Measurements from ENCODE around the gene NTN5.

The NTN5 gene

GRCh38 chr19:48624791-48625723, 47.8 kb downstream of the NTN5 start:
- Histone ChIP-seq H3K4me1 (ENCODE audit: control insufficient read depth, low read length) (peaks cover 22% of the 10 kb centered on the region), H4K20me1 (ENCODE audit: control insufficient read depth, insufficient read depth, low read depth, low read length) (no peaks in the 10 kb centered on the region), H3K79me2 (ENCODE audit: control insufficient read depth, low read length) (peaks cover 26% of the 10 kb centered on the region), H3K27ac (ENCODE audit: low read depth, low read length) (no peak overlapping the region), H3F3A (ENCODE audit: control insufficient read depth, insufficient read depth) (peaks cover 4% of the 10 kb centered on the region), H3K4me3 (ENCODE audit: low read length) (peak overlapping the region; percentile 78), H3K9me3 (ENCODE audit: control insufficient read depth, insufficient read depth, low read length) (no peaks in the 10 kb centered on the region), H3K9me2 (replicated peaks; ENCODE audit: control insufficient read depth, low read length) (no peaks in the 10 kb centered on the region), H3K36me3 (ENCODE audit: control insufficient read depth, low read length) (peaks cover 18% of the 10 kb centered on the region), H3K4me2 (ENCODE audit: low read length) (peak overlapping the region; percentile 91), H3K27me3 (ENCODE audit: control insufficient read depth, low read length) (no peaks in the 10 kb centered on the region)
- no peak for TF ChIP-seq EZH2phosphoT487 (IDR thresholded peaks at IDR 0.05; ENCODE audit: borderline replicate concordance, low read length)
- no peak for TF ChIP-seq CTCF (IDR thresholded peaks at IDR 0.05; ENCODE audit: low read depth, low read length, poor library complexity, severe bottlenecking)

DNA sequence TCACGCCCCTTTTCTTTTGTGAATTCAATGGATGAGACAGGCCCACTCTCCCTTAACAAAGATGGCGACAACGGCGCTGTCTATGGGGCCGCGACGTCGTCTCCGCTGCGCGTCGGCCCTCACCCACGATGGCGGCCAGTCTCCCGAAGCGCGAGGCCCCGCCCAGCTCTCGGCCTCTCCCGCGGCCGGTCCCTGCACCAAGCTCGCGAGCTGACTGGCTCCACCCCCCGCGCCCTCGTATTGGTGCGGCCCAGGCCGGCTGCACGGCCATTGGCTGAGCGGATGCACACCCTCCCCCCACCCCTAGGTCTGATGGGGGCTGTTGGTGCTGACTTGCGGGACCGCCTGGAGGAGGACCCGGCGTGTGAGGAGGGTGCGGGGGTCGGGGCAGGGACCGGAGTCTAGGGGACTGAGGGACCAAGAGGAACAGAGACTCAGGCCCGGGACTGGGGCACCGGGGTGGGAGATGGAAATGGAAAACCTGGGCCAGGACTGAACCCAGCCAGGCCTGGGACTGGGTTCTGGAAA, 48.7 kb downstream of the NTN5 start:
- Histone ChIP-seq H3F3A (ENCODE audit: control insufficient read depth, insufficient read depth) (peaks cover 4% of the 10 kb centered on the region), H3K9me3 (ENCODE audit: control insufficient read depth, insufficient read depth, low read length) (no peaks in the 10 kb centered on the region), H3K4me2 (ENCODE audit: low read length) (peak overlapping the region; percentile 91), H3K9me2 (replicated peaks; ENCODE audit: control insufficient read depth, low read length) (no peaks in the 10 kb centered on the region), H4K20me1 (ENCODE audit: control insufficient read depth, insufficient read depth, low read depth, low read length) (no peaks in the 10 kb centered on the region), H3K27ac (ENCODE audit: low read depth, low read length) (peak overlapping the region; percentile 32; the same call in 1 of the 2 replicates), H3K4me3 (ENCODE audit: low read length) (peak overlapping the region; percentile 78), H3K27me3 (ENCODE audit: control insufficient read depth, low read length) (no peaks in the 10 kb centered on the region), H3K4me1 (ENCODE audit: control insufficient read depth, low read length) (peaks cover 26% of the 10 kb centered on the region), H3K36me3 (ENCODE audit: control insufficient read depth, low read length) (peaks cover 8% of the 10 kb centered on the region), H3K79me2 (ENCODE audit: control insufficient read depth, low read length) (peaks cover 33% of the 10 kb centered on the region)
- TF ChIP-seq EZH2phosphoT487 (IDR thresholded peaks at IDR 0.05; ENCODE audit: borderline replicate concordance, low read length) (no peak), CTCF (IDR thresholded peaks at IDR 0.05; ENCODE audit: low read depth, low read length, poor library complexity, severe bottlenecking) (no peak)

- Histone ChIP-seq H3K4me1 (ENCODE audit: control insufficient read depth, low read length) (peaks cover 26% of the 10 kb centered on the region), H3F3A (ENCODE audit: control insufficient read depth, insufficient read depth) (peaks cover 5% of the 10 kb centered on the region), H3K9me3 (ENCODE audit: control insufficient read depth, insufficient read depth, low read length) (no peaks in the 10 kb centered on the region), H3K27me3 (ENCODE audit: control insufficient read depth, low read length) (no peaks in the 10 kb centered on the region), H3K27ac (ENCODE audit: low read depth, low read length) (peak overlapping the region; percentile 32), H3K36me3 (ENCODE audit: control insufficient read depth, low read length) (peaks cover 11% of the 10 kb centered on the region), H3K9me2 (replicated peaks; ENCODE audit: control insufficient read depth, low read length) (no peaks in the 10 kb centered on the region), H3K4me3 (ENCODE audit: low read length) (peak overlapping the region; percentile 78), H4K20me1 (ENCODE audit: control insufficient read depth, insufficient read depth, low read depth, low read length) (no peaks in the 10 kb centered on the region), H3K79me2 (ENCODE audit: control insufficient read depth, low read length) (peaks cover 37% of the 10 kb centered on the region), H3K4me2 (ENCODE audit: low read length) (peak overlapping the region; percentile 91)
- TF ChIP-seq EZH2phosphoT487 (IDR thresholded peaks at IDR 0.05; ENCODE audit: borderline replicate concordance, low read length): no peak
- TF ChIP-seq CTCF (IDR thresholded peaks at IDR 0.05; ENCODE audit: low read depth, low read length, poor library complexity, severe bottlenecking): no peak
Observed at GRCh38 chr19:48623556-48624066, 49.2 kb downstream of the NTN5 start.
